ENCODE data around the gene CEACAM3.

CEACAM3 gene

DNA sequence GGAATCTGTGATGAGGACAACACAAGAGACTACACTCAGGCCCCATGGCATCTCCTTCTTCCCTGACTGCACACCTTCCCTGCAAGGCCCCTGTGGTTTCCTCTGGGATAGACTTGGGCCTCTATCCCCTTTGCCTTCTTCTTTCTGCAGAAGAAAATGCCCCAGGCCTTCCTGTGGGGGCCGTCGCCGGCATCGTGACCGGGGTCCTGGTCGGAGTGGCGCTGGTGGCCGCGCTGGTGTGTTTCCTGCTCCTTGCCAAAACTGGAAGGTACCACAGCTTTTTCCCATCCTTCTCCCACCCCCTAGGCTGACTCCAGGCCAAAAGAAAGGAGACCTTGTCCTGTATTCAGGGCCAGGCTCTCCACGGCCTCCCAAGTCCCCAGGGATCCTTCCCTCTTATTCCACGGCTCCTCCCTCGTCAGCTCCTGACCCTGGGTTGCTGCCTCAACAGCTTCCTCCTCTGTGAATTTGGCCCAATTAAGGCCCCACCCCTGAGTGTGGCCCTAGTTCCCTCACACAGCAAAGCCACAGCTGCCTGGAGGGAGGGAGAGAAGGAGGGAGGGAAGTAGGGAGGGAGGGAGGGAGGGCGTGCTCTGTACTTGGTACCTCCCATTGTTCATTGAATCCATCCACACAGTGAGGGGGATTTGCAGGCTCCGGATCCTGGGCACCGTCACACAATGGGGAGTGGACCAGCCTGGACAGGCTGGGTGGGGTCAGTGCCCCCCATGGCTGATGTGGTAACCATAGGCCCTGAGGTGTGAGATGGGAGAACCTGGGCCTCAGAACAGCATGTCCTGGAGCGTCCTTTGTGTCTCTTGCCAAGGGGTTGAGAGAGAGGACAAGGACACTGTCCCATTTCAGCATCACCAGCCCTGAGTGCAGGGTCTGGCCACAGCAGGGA is 12.5 kb downstream of the CEACAM3 start:
- H3K27me3 ChIP-seq (ENCODE audit: control insufficient read depth, insufficient read depth, low read length) = no peaks in the 10 kb centered on the region
- no peak overlapping the region for H3K4me3 ChIP-seq (ENCODE audit: low read length)
- WGBS (ENCODE audit: insufficient coverage, insufficient read length) = no CpG with 5 or more reads among the region's 16 CpGs
- no peaks in the 10 kb centered on the region for H3K36me3 ChIP-seq (ENCODE audit: control insufficient read depth, insufficient read depth, low read length)
- DNase-seq (ENCODE audit: low read depth, low spot score) = no peak
- no peaks in the 10 kb centered on the region for H3K9me3 ChIP-seq (ENCODE audit: control insufficient read depth, insufficient read depth, low read length)
- H3K4me1 ChIP-seq (ENCODE audit: control insufficient read depth, insufficient read depth, low read length) = no peaks in the 10 kb centered on the region
- H3K27ac ChIP-seq (ENCODE audit: low read length) = no peak overlapping the region

DNA sequence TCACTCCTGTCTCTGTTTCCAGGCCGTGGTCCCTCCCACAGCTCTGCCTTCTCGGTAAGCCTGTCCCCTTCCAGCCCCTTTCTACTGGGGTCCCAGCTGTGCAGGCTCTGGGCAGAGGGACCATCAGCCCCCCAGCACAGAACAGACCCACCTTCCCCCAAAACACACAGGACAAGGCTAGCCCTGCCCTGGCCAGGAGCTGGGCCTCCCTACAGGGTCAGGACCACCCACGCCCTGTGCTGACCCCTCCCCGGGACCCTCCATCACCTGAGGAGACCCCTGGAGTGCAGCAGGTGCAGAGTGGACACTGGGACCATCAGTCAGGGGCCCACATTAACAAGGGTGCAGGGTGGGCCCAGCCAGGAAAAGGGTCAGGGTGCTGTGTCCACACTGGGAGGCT is 13.9 kb downstream of the CEACAM3 start:
- Histone ChIP-seq H3K4me1 (ENCODE audit: control insufficient read depth, insufficient read depth, low read length) (no peaks in the 10 kb centered on the region), H3K4me3 (ENCODE audit: low read length) (no peak overlapping the region), H3K27me3 (ENCODE audit: control insufficient read depth, insufficient read depth, low read length) (no peaks in the 10 kb centered on the region), H3K9me3 (ENCODE audit: control insufficient read depth, insufficient read depth, low read length) (no peaks in the 10 kb centered on the region), H3K27ac (ENCODE audit: low read length) (no peak overlapping the region), H3K36me3 (ENCODE audit: control insufficient read depth, insufficient read depth, low read length) (no peaks in the 10 kb centered on the region)
- no CpG with 5 or more reads among the region's 4 CpGs for WGBS (ENCODE audit: insufficient coverage, insufficient read length)
- no peak for DNase-seq (ENCODE audit: low read depth, low spot score)

DNA sequence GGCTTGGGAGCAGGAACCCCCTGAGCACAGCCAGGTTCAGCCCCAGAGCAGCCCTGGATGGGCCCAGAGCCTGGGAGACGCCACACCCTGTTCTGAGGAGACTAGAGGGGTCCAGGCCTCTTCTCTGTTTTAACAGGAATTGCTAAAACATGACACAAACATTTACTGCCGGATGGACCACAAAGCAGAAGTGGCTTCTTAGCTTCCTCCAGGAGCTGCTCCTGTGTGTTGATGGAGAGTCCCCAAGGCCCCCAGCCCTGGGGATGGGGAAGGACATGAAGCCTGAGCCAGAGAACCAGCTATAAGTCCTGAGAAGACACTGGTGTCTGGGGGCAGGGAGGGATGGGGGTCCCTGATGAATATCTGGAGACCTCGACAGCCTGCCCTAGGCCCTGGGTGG is 14.6 kb downstream of the CEACAM3 start:
- no peaks in the 10 kb centered on the region for H3K27me3 ChIP-seq (ENCODE audit: control insufficient read depth, insufficient read depth, low read length)
- no peak overlapping the region for H3K4me3 ChIP-seq (ENCODE audit: low read length)
- H3K36me3 ChIP-seq (ENCODE audit: control insufficient read depth, insufficient read depth, low read length) = no peaks in the 10 kb centered on the region
- H3K27ac ChIP-seq (ENCODE audit: low read length) = no peak overlapping the region
- no peak for DNase-seq (ENCODE audit: low read depth, low spot score)
- no peaks in the 10 kb centered on the region for H3K4me1 ChIP-seq (ENCODE audit: control insufficient read depth, insufficient read depth, low read length)
- WGBS (ENCODE audit: insufficient coverage, insufficient read length) = no CpG with 5 or more reads among the region's 3 CpGs
- H3K9me3 ChIP-seq (ENCODE audit: control insufficient read depth, insufficient read depth, low read length) = no peaks in the 10 kb centered on the region

DNA sequence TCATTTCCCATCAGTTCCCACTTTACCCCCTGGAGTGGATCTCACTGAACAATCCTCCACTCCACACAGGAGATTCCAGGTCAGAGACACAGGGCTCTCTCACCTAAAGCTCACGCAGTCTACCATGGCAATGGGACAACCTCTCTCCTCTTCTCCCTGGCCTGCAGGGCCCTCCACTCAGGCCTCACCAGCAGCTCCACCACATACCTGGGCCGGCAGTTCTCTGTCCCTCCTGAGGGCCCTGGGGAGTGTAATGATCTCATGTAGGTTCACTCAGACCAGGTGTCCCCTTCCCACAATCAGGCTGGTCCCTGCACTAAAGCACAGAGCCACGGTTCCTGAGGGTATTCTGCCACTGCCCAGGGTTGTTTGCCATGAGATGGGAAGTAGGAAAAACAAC is 15.6 kb downstream of the CEACAM3 start:
- Histone ChIP-seq H3K27me3 (ENCODE audit: control insufficient read depth, insufficient read depth, low read length) (no peaks in the 10 kb centered on the region), H3K4me3 (ENCODE audit: low read length) (no peak overlapping the region), H3K4me1 (ENCODE audit: control insufficient read depth, insufficient read depth, low read length) (no peaks in the 10 kb centered on the region), H3K9me3 (ENCODE audit: control insufficient read depth, insufficient read depth, low read length) (no peaks in the 10 kb centered on the region), H3K36me3 (ENCODE audit: control insufficient read depth, insufficient read depth, low read length) (no peaks in the 10 kb centered on the region), H3K27ac (ENCODE audit: low read length) (no peak overlapping the region)
- WGBS (ENCODE audit: insufficient coverage, insufficient read length) = no CpG with 5 or more reads among the region's 3 CpGs
- DNase-seq (ENCODE audit: low read depth, low spot score) = no peak

DNA sequence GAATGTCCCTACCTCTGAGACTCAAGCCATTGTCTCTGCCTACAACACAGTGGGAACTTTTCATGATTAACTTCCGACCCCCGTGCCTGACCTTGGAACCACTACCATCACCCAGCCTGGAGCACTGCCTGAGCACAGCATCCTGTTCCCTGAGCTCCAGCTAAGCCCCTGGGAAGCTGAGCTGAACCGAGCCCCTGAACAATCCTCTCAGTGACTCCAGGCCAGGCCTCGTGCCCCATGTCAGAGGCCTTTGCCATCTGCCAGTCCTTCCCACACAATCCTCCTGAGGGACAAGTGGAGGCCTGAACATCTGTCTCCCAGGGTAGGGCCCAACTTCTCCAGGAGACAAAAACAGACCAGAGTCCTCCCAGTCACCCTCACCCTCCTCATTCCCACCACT is 17.5 kb downstream of the CEACAM3 start:
- no peaks in the 10 kb centered on the region for H3K36me3 ChIP-seq (ENCODE audit: control insufficient read depth, insufficient read depth, low read length)
- no CpG with 5 or more reads among the region's 4 CpGs for WGBS (ENCODE audit: insufficient coverage, insufficient read length)
- no peak overlapping the region for H3K27ac ChIP-seq (ENCODE audit: low read length)
- no peaks in the 10 kb centered on the region for H3K27me3 ChIP-seq (ENCODE audit: control insufficient read depth, insufficient read depth, low read length)
- H3K9me3 ChIP-seq (ENCODE audit: control insufficient read depth, insufficient read depth, low read length) = no peaks in the 10 kb centered on the region
- no peaks in the 10 kb centered on the region for H3K4me1 ChIP-seq (ENCODE audit: control insufficient read depth, insufficient read depth, low read length)
- no peak overlapping the region for H3K4me3 ChIP-seq (ENCODE audit: low read length)
- no peak for DNase-seq (ENCODE audit: low read depth, low spot score)

DNA sequence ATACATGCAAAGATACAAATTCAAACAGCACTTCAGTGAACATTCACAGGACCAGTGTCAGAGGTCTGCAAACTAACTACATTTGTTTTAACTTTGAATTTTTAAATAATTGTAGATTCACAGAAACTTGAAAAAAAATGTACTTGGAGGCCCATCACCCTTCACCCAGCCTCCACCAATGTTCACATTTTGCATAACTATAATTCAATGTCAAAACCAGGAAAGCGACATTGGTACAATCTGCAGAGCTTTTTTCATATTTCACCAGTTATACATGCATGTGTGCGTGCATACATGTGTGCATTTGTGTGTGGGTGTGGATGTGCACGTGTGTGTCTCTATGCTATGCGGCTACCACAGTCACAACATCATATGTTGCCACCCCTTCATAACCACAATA is 18.9 kb downstream of the CEACAM3 start:
- Histone ChIP-seq H3K27me3 (ENCODE audit: control insufficient read depth, insufficient read depth, low read length) (no peaks in the 10 kb centered on the region), H3K36me3 (ENCODE audit: control insufficient read depth, insufficient read depth, low read length) (no peaks in the 10 kb centered on the region), H3K4me1 (ENCODE audit: control insufficient read depth, insufficient read depth, low read length) (no peaks in the 10 kb centered on the region), H3K9me3 (ENCODE audit: control insufficient read depth, insufficient read depth, low read length) (no peaks in the 10 kb centered on the region), H3K27ac (ENCODE audit: low read length) (no peak overlapping the region), H3K4me3 (ENCODE audit: low read length) (no peak overlapping the region)
- DNase-seq (ENCODE audit: low read depth, low spot score) = no peak
- no CpG with 5 or more reads among the region's 4 CpGs for WGBS (ENCODE audit: insufficient coverage, insufficient read length)

DNA sequence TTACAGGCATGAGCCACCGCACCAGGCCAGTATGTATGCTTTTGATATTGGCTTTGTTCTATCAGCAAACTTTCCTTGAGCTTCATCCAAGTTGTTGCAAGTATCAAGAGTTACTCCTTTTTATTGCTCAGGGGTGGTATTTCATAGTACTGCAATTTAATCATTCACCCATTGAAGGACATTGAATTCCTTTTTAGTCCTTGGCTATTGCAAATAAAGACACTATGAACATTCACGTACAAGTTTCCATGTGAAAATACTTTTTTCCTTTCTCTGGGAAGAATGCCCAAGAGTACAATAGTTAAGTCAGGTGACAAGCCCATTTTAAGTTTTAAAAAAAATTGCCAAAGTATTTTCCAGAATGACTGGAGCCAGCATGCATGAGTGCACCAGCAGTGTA is 20.4 kb downstream of the CEACAM3 start:
- H3K36me3 ChIP-seq (ENCODE audit: control insufficient read depth, insufficient read depth, low read length) = no peaks in the 10 kb centered on the region
- H3K4me1 ChIP-seq (ENCODE audit: control insufficient read depth, insufficient read depth, low read length) = no peaks in the 10 kb centered on the region
- no peak overlapping the region for H3K4me3 ChIP-seq (ENCODE audit: low read length)
- no peaks in the 10 kb centered on the region for H3K27me3 ChIP-seq (ENCODE audit: control insufficient read depth, insufficient read depth, low read length)
- WGBS (ENCODE audit: insufficient coverage, insufficient read length) = no CpG with 5 or more reads among the region's 2 CpGs
- no peaks in the 10 kb centered on the region for H3K9me3 ChIP-seq (ENCODE audit: control insufficient read depth, insufficient read depth, low read length)
- no peak overlapping the region for H3K27ac ChIP-seq (ENCODE audit: low read length)
- no peak for DNase-seq (ENCODE audit: low read depth, low spot score)

DNA sequence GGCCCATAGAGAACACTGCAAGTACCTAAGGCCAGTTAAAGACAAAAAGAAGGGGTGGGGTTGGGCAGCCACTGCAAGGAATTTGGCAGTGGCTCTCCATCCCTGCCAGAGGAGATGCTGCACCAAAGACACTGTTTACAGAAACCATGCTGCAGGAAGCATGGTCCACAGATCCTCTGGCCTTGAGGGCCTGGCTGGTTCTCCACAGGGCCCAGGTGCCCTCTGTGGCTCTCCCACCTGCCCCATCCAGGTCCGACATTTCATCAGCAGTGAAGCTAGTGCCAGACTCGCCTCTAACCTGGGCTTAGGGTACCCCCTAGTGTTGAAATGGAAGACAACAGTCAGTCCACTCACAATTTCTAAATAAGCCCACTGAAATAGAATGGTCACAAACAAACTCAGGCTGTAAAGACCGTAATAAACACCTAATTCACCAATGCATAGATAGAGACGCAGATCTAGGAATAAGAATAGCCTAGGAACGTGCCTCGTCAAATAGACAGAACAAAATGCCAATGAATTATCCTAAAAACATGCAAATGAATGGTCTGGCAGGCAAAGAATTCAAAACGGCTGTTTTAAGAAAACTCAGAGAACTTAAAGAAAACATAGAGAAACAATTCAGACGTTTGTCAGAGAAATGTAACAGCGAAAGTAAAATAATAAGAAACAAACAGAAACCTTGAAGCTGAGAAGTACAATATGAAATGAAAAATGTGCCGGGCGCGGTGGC is 24.8 kb downstream of the CEACAM3 start:
- Histone ChIP-seq H3K4me3 (ENCODE audit: low read length) (no peak overlapping the region), H3K36me3 (ENCODE audit: control insufficient read depth, insufficient read depth, low read length) (no peaks in the 10 kb centered on the region), H3K9me3 (ENCODE audit: control insufficient read depth, insufficient read depth, low read length) (no peaks in the 10 kb centered on the region), H3K27ac (ENCODE audit: low read length) (no peak overlapping the region), H3K27me3 (ENCODE audit: control insufficient read depth, insufficient read depth, low read length) (no peaks in the 10 kb centered on the region), H3K4me1 (ENCODE audit: control insufficient read depth, insufficient read depth, low read length) (no peaks in the 10 kb centered on the region)
- no CpG with 5 or more reads among the region's 12 CpGs for WGBS (ENCODE audit: insufficient coverage, insufficient read length)
- peak; percentile 41 for DNase-seq (ENCODE audit: low read depth, low spot score)

DNA sequence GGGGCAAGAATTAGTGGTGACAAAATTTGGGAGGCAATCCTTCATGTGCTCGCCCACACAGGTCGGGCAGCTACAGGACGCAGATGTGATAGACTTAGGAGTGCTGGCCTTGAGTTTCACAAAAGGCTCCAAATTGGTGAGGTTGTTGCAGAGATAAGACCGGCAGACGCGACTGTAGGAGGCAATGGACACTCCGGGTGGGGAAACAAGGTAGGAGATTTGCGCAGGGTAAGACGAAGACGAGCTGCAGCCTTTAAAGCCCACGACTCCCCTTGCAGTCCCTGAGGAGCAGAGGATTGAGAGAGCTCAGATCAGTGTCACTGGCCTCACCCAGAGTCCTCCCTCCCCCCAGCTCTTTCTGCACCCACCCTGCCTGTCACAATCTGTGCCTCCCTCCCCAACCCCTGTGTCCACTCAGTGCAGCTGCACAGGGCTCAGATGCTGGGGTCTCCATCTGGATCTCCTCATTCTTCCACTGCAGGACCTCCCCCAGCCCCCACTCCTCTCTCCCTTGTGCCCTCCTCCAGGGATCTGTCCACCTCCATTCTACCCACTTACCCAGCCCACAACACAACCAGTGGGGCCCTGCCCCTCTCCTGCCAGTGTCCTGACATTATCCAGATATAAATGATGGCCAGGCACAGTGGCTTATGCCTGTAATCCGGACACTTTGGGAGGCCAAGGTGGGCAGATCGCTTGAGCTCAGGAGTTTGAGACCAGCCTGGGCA is 41.8 kb downstream of the CEACAM3 start:
- Histone ChIP-seq H3K9me3 (ENCODE audit: control insufficient read depth, insufficient read depth, low read length) (no peaks in the 10 kb centered on the region), H3K4me3 (ENCODE audit: low read length) (no peak overlapping the region), H3K27me3 (ENCODE audit: control insufficient read depth, insufficient read depth, low read length) (no peaks in the 10 kb centered on the region), H3K4me1 (ENCODE audit: control insufficient read depth, insufficient read depth, low read length) (no peaks in the 10 kb centered on the region), H3K27ac (ENCODE audit: low read length) (no peak overlapping the region), H3K36me3 (ENCODE audit: control insufficient read depth, insufficient read depth, low read length) (no peaks in the 10 kb centered on the region)
- WGBS (ENCODE audit: insufficient coverage, insufficient read length) = no CpG with 5 or more reads among the region's 13 CpGs
- DNase-seq (ENCODE audit: low read depth, low spot score) = no peak

DNA sequence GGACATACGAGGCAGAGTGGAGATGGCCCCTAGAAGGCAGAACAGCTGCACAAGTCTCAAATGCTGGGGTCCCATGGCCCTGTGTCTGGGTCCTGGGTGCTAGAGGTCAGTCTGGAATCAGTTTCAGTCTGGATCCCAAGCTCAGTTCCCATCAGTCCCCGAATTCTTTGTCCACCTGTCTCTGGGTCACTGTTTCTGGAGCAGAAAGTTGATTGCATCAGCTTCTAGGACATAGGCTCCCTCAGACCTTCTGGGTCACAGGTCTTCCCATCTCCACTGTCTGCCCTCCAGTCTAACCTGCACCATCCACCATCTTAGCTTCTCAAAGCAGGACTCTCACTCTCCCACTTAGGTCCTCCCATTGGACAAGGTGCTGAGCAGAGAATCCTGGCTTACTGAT is 42.8 kb downstream of the CEACAM3 start:
- H3K4me3 ChIP-seq (ENCODE audit: low read length) = no peak overlapping the region
- no peaks in the 10 kb centered on the region for H3K9me3 ChIP-seq (ENCODE audit: control insufficient read depth, insufficient read depth, low read length)
- WGBS (ENCODE audit: insufficient coverage, insufficient read length) = no CpG with 5 or more reads among the region's 2 CpGs
- DNase-seq (ENCODE audit: low read depth, low spot score) = no peak
- no peaks in the 10 kb centered on the region for H3K27me3 ChIP-seq (ENCODE audit: control insufficient read depth, insufficient read depth, low read length)
- H3K4me1 ChIP-seq (ENCODE audit: control insufficient read depth, insufficient read depth, low read length) = no peaks in the 10 kb centered on the region
- H3K27ac ChIP-seq (ENCODE audit: low read length) = no peak overlapping the region
- no peaks in the 10 kb centered on the region for H3K36me3 ChIP-seq (ENCODE audit: control insufficient read depth, insufficient read depth, low read length)

Measured in iPS DF 6.9 (cell line).